Measurements from ENCODE around the gene DRC7.
"Not testable (repeated sequence)": the region's sequence is repeated elsewhere in the genome, so short reads cannot be mapped to it uniquely, and the experiment has no call there.

- not testable (repeated sequence) for TF ChIP-seq CTCF (IDR thresholded peaks at IDR 0.05; ENCODE audit: low read depth, low read length); EZH2phosphoT487 (IDR thresholded peaks at IDR 0.05; ENCODE audit: low read depth)
These were observed 51.7 kb downstream of the DRC7 start for GRCh38 chr16:57746316-57746715.

Data from OCI-LY3 (cell line).